Spleen (tissue), 11 donors: Measurements from ENCODE around the gene IL17B. TPM values are rescaled to one million over a fixed set of nuclear protein-coding genes. Genes with fewer than 3 reads are reported as not detected.

Experiments
- DNase-seq: peaks from one replicate; pipeline ENCODE4 v3.0.0-alpha.2; 2020
- H3K27ac ChIP-seq, 8 donors: fragments of 200-600 bp; sonication (generic) in 7 of 8; 1 replicate in 4 of 8; 2 replicates in 4 of 8; pipeline versions ENCODE4 v1.5.0 to v1.8.0; 2016 to 2021; ENCODE audit warnings: inconsistent platforms in 4 of 8, mild to moderate bottlenecking in 4 of 8, moderate library complexity in 1 of 8
- H3K27me3 ChIP-seq, 7 donors: fragments of 200-600 bp; sonication (generic) in 6 of 7; replicated peaks in 1 of 7; 1 replicate in 4 of 7; 2 replicates in 3 of 7; pipeline versions ENCODE4 v1.5.0 to v1.8.0; 2016 to 2021; ENCODE audit warnings: inconsistent platforms in 3 of 7, mild to moderate bottlenecking in 1 of 7
- H3K36me3 ChIP-seq, 6 donors: fragments of 200-600 bp; sonication (generic) in 5 of 6; 1 replicate in 4 of 6; 2 replicates in 2 of 6; pipeline versions ENCODE4 v1.5.0 to v1.8.0; 2016 to 2021; ENCODE audit warnings: inconsistent platforms in 2 of 6
- H3K4me1 ChIP-seq, 6 donors: fragments of 200-600 bp; sonication (generic) in 5 of 6; 1 replicate in 3 of 6; 2 replicates in 3 of 6; pipeline versions ENCODE4 v1.5.0 to v1.8.0; 2016 to 2021; ENCODE audit warnings: inconsistent platforms in 3 of 6
- H3K4me3 ChIP-seq, 8 donors: fragments of 200-600 bp; sonication (generic) in 7 of 8; 1 replicate in 4 of 8; 2 replicates in 4 of 8; pipeline versions ENCODE4 v1.5.0 to v1.8.0; 2016 to 2021; ENCODE audit warnings: inconsistent platforms in 4 of 8, mild to moderate bottlenecking in 4 of 8, moderate library complexity in 2 of 8
- H3K9me3 ChIP-seq, 8 donors: fragments of 200-600 bp; sonication (generic) in 7 of 8; 1 replicate in 4 of 8; 2 replicates in 4 of 8; pipeline versions ENCODE4 v1.5.0 to v1.8.0; 2016 to 2021; ENCODE audit warnings: inconsistent platforms in 4 of 8
- CTCF ChIP-seq, 11 experiments: fragments of 200-600 bp in 7 of 11; fragments of 450-650 bp in 4 of 11; sonication (generic) in 4 of 11; IDR thresholded peaks in 8 of 11; conservative IDR thresholded peaks in 3 of 11; 1 replicate in 7 of 11; 2 replicates in 4 of 11; pipeline versions ENCODE4 v1.4.0 to v1.8.0; 2016 to 2021; ENCODE audit warnings: antibody characterized with exemption in 11 of 11, inconsistent platforms in 4 of 11, mild to moderate bottlenecking in 1 of 11
- POLR2A ChIP-seq, 3 donors: fragments of 450-650 bp; IDR thresholded peaks; one replicate each; pipeline ENCODE4 v1.5.1; 2017; ENCODE audit warnings: antibody characterized with exemption in 3 of 3, mild to moderate bottlenecking in 1 of 3
- POLR2AphosphoS5 ChIP-seq, 3 donors: sonication (generic); formaldehyde crosslinking; IDR thresholded peaks; one replicate each; pipeline ENCODE4 v1.5.1; 2017; ENCODE audit warnings: antibody characterized with exemption in 3 of 3
- WGBS, 5 donors: extraction: QIAGEN DNeasy Blood & Tissue Kit in 3 of 5; methylation state at CpG; one replicate each; pipeline versions ENCODE4 v1.1.5 to v1.1.7; 2013 to 2018; 5-methylcytosine and 5-hydroxymethylcytosine counted together
- intact Hi-C: fragments of 100-400 bp; cut with DNase I; formaldehyde crosslinking; loops from one replicate; pipeline ENCODE4 v1.15.0; 2023; ENCODE audit warnings: low total_unique reads
- polyA plus RNA-seq, 3 donors: library from polyadenylated mRNA; stranded (reverse); fragments of 200-250 nt; gene quantifications; one replicate each; pipeline ENCODE4 v1.2.1, GENCODE V29; 2013
- total RNA-seq, 7 donors: library from RNA; depleted of rRNA in 3 of 7; stranded (reverse); fragments of >200 nt in 3 of 7; fragmentation: NEBNext Ultra II Directional in 4 of 7; extraction: Animal tissue kit (Norgen Biotek cat#: 25700) in 4 of 7; gene quantifications; one replicate each; pipeline versions ENCODE4 v1.1.0 to v1.2.1, GENCODE V29; 2016 to 2021
- donor health status: healthy with polysubstance abuse.
- donor health status: DM: no; HTN: no; CAD: no; lungs with moderate emphysema.
- donor health status: DM: no; HTN: no; CAD: no.
- donor health status: Bipolar disorder and iron deficiency.
- donor health status: healthy.
- donor health status: DM: no; HTN: no; CAD: no.
- donor health status: DM: yes; HTN: yes; CAD: no.

IL17B gene
- total and polyA plus RNA-seq, 10 donors = 0.30 to 1.4 (median 0.60) TPM; not detected in 4

- H3K4me1 ChIP-seq = peaks cover 0 to 17% (median 0%) of the 10 kb centered on the region in 6 donors
- no peaks in the 10 kb centered on the region for H3K9me3 ChIP-seq
- DNase-seq = no peak
- intact Hi-C loops = no loop called here
- peak overlapping the region; percentile 35 to 75 (median 68) for H3K27ac ChIP-seq
- H3K27me3 ChIP-seq = no peaks in the 10 kb centered on the region
- H3K36me3 ChIP-seq = no peaks in the 10 kb centered on the region
- H3K4me3 ChIP-seq = no peak overlapping the region
- 48 to 81% (median 72%) methylated on average over 9 to 17 of the region's 17 CpGs for WGBS, 5 donors
- TF ChIP-seq CTCF (IDR thresholded peaks at IDR 0.05 in 8 of 11, conservative IDR thresholded peaks at IDR 0.05 in 3 of 11) (no peak), POLR2AphosphoS5 (IDR thresholded peaks at IDR 0.05) (no peak), POLR2A (IDR thresholded peaks at IDR 0.05) (no peak)
Observed at GRCh38 chr5:149404746-149405549, 25.9 kb upstream of the IL17B start.

GRCh38 chr5:149403923-149404745 is 25.0 kb upstream of the IL17B start:
- TF ChIP-seq POLR2AphosphoS5 (IDR thresholded peaks at IDR 0.05) (no peak), CTCF (IDR thresholded peaks at IDR 0.05 in 8 of 11, conservative IDR thresholded peaks at IDR 0.05 in 3 of 11) (no peak), POLR2A (IDR thresholded peaks at IDR 0.05) (no peak)
- WGBS, 5 donors = 80 to 91% (median 84%) methylated on average over 15 of the region's 15 CpGs
- Histone ChIP-seq H3K4me1 (peaks cover 0 to 17% (median 0%) of the 10 kb centered on the region in 6 donors), H3K27ac (peak overlapping the region in 1 of 8 donors; percentile 69), H3K9me3 (no peaks in the 10 kb centered on the region), H3K27me3 (no peaks in the 10 kb centered on the region), H3K36me3 (no peaks in the 10 kb centered on the region), H3K4me3 (no peak overlapping the region)
- intact Hi-C loops = no loop called here
- no peak for DNase-seq

- TF ChIP-seq POLR2A (IDR thresholded peaks at IDR 0.05) = no peak
- TF ChIP-seq CTCF (IDR thresholded peaks at IDR 0.05 in 8 of 11, conservative IDR thresholded peaks at IDR 0.05 in 3 of 11) = no peak
- TF ChIP-seq POLR2AphosphoS5 (IDR thresholded peaks at IDR 0.05) = no peak
- no peaks in the 10 kb centered on the region for H3K27me3 ChIP-seq
- peaks cover 0 to 17% (median 0%) of the 10 kb centered on the region in 6 donors for H3K4me1 ChIP-seq
- no peak overlapping the region for H3K4me3 ChIP-seq
- 90 to 96% (median 94%) methylated on average over 3 of the region's 3 CpGs for WGBS, 5 donors
- no peak overlapping the region for H3K27ac ChIP-seq
- intact Hi-C loops = no loop called here
- no peak for DNase-seq
- H3K36me3 ChIP-seq = no peaks in the 10 kb centered on the region
- no peaks in the 10 kb centered on the region for H3K9me3 ChIP-seq
Observed at GRCh38 chr5:149402291-149402690, 23.2 kb upstream of the IL17B start.

GRCh38 chr5:149401051-149401450 is 22.0 kb upstream of the IL17B start:
- DNase-seq = no peak
- Histone ChIP-seq H3K4me1 (peaks cover 0 to 17% (median 0%) of the 10 kb centered on the region in 6 donors), H3K4me3 (no peak overlapping the region), H3K27me3 (no peaks in the 10 kb centered on the region), H3K9me3 (no peaks in the 10 kb centered on the region), H3K36me3 (no peaks in the 10 kb centered on the region), H3K27ac (no peak overlapping the region)
- intact Hi-C loops = no loop called here
- WGBS, 5 donors = 71 to 87% (median 80%) methylated on average over 2 of the region's 2 CpGs
- TF ChIP-seq POLR2AphosphoS5 (IDR thresholded peaks at IDR 0.05) (no peak), POLR2A (IDR thresholded peaks at IDR 0.05) (no peak), CTCF (IDR thresholded peaks at IDR 0.05 in 8 of 11, conservative IDR thresholded peaks at IDR 0.05 in 3 of 11) (no peak)
